PC-3 (cell line): ENCODE data around the gene OSBPL9.

Source experiments
- CTCF ChIP-seq: fragments of 300-600 bp; sonication (generic); conservative IDR thresholded peaks from 2 replicates; pipeline ENCODE4 v1.5.1; 2017; ENCODE audit warnings: antibody characterized with exemption, low read depth, mild to moderate bottlenecking, low read length
- EZH2 ChIP-seq: fragments of 300-600 bp; sonication (generic); IDR thresholded peaks from one replicate; pipeline ENCODE4 v1.6.1; 2017; ENCODE audit warnings: antibody characterized with exemption, mild to moderate bottlenecking, low read length; ENCODE audit not compliant: unreplicated experiment
- EZH2phosphoT487 ChIP-seq: fragments of 300-600 bp; sonication (generic); IDR thresholded peaks from 2 replicates; pipeline ENCODE4 v1.6.1; 2018; ENCODE audit warnings: mild to moderate bottlenecking, antibody characterized with exemption, low read length, borderline replicate concordance

GRCh38 chr1:51627672-51628071 is 10.8 kb downstream of the OSBPL9 start:
- TF ChIP-seq EZH2 (no peak), CTCF (peak; percentile 65), EZH2phosphoT487 (no peak)
